Left colon (tissue), 2 donors: ENCODE measurements around the gene TSPAN31. TPM values are rescaled to one million over a fixed set of nuclear protein-coding genes. Genes with fewer than 3 reads are reported as not detected.
"Not testable (repeated sequence)": the region's sequence is repeated elsewhere in the genome, so short reads cannot be mapped to it uniquely, and the experiment has no call there.

Experiments used
- ATAC-seq: fragments of 200-7000 bp; cut with Tn5 transposase; one replicate; pipeline ENCODE4 v1.9.1; 2020; ENCODE audit warnings: mild to moderate bottlenecking, moderate library complexity
- DNase-seq, 2 donors: peaks; one replicate each; pipeline ENCODE4 v3.0.0-alpha.2; 2020
- intact Hi-C, 2 donors: fragments of 100-400 bp; cut with DNase I in 1 of 2; cut with micrococcal nuclease in 1 of 2; formaldehyde crosslinking; loops; one replicate each; pipeline versions ENCODE4 v1.11.2 to v1.14.0; 2022; cut with DNase I, micrococcal nuclease
- long read RNA-seq: library from polyadenylated mRNA; unstranded; transcript quantifications from one replicate; pipeline ENCODE4 v2.0.0, GENCODE V29; 2021
- total RNA-seq, 2 donors: library from RNA; stranded (reverse); fragmentation: NEBNext Ultra II Directional; extraction: Animal tissue kit (Norgen Biotek cat#: 25700); gene quantifications; one replicate each; pipeline ENCODE4 v1.2.1, GENCODE V29; 2021
- donor health status: DM: no; HTN: no; CAD: no.
- donor health status: DM: yes; HTN: yes; CAD: no.

The TSPAN31 gene
- total RNA-seq: 10 to 100 TPM; 28.9 to 40.6 TPM
- long read RNA-seq, transcript TSPAN31-201 (6 exons, 1,849 nt): major isoform, 57 of 91 reads
- long read RNA-seq, partial matches to known transcripts: 32 of 91 reads
- long read RNA-seq, other reads (novel, unspliced or antisense): 1 of 91 reads

GRCh38 chr12:57744777-57745484, at the start of gene TSPAN31:
TSPAN31 (plus strand) TSS chr12:57745039; CDS start chr12:57745155, 116 bp downstream.
- intact Hi-C loops: no loop called here
- peak; percentile 92 for ATAC-seq
- peak; percentile 98 to 99 for DNase-seq

DNA sequence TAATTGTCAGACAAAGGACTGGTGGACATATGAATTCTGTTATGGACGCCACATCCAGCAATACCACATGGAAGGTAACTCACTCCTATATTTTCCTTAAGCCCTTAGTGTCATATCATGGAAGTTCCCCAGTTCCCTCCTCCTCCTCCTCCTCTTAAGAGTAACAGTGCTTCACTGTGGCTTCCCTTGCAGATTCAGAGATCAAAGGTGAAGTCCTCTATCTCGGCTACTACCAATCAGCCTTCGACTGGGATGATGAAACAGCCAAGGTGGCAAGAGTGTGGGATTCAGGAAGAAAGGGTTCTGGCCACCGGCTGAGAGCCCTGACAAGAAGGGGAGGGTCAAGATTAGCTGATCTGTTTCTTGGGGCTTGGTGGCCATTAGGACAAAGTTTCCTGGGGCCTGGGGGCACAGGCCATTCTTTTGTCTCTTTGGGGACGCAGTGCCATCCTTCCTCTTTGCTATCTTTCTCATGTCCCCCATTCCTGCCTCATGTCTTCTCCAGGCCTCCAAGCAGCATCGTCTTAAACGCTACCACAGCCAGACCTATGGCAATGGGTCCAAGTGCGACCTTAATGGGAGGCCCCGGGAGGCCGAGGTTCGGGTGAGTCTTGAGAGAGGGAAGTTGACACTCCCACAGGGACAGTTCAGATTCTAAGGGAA, 48.9 kb upstream of the TSPAN31 start:
- intact Hi-C loops: no loop called here

DNA sequence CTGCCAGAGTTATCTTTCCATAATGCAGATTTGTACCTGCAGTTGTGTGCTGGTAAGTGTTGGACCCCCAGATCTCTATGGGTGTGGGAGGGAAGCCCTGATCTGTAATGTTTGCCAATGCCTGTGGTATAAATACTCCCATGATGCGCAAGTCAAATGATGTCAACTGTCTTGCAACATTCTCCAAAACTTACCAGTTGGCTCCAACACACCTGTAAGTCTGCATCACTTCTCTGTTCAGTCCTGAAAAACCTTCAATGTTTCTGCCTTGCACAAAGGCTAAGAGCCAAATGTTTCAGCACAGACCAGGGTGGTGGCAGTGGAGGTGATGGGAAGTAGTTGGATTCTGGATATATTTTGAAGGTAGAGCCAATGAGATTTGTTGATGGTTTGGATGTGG, 47.8 kb upstream of the TSPAN31 start:
- intact Hi-C loops: no loop called here

More for the DNA sequence above, 48.9 kb upstream of the TSPAN31 start:
- ATAC-seq (no peak), DNase-seq (no peak)

DNA sequence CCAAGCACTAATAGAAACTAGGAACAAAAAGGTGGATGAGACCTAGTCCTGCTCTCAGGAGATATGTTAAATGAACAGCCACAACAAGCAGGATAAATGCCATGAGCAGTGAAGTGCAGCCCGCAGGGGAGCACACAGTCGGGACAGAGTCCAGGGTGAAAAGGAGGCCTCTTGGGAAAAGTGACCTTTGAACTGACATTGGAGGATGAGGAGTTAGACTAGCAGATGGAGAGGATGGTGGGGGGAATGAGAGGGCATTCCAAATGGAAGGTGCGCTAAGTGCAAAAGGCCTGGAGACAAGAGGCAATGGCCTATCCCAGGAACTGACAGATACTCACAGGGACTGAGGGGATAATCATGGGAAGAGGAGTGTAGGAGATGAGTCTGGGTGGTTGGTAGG, 46.4 kb upstream of the TSPAN31 start:
- no peak for DNase-seq
- ATAC-seq: no peak
- intact Hi-C loops: no loop called here

More for the DNA sequence above, 47.8 kb upstream of the TSPAN31 start:
- no peak for DNase-seq
- no peak for ATAC-seq

DNA sequence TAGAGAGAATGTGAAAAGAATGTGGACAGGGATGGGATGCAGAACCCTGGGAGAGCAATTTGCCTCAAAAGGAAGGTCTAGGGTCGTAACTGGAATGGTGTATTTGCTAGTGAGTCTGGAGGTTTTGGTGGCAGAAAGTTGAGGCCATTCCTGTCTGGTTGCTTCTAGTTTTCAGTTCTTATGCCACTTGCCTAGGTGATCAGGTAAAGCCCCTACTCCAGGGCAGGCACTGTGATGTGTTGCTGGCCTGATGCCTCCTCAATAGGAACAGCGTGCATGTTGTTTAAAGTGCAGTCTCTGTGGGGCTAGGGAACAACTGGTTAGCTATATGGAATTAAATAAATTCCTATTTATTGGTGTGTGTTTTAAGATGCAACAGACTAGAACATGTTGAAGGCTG, 44.5 kb upstream of the TSPAN31 start:
- no peak for DNase-seq

DNA sequence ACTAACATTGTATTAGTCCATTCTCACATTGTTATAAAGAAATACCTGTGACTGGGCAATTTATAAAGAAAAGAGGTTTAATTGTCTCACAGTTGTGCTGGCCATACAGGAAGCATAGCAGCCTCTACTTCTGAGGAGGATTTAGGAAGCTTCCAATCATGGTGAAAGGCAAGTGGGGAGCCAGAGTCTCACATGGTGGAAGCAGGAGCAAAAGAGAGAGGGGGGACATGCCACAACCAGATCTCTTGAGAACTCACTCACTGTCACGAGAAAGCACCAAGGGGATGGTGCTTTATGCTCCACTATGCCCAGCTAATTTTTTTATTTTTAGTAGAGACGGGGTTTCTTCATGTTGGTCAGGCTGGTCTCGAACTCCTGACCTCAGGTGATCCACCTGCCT, 37.6 kb upstream of the TSPAN31 start:
- ATAC-seq (no peak), DNase-seq (no peak)

More for the DNA sequence above, 44.5 kb upstream of the TSPAN31 start:
- ATAC-seq: no peak
- intact Hi-C loops: no loop called here

DNA sequence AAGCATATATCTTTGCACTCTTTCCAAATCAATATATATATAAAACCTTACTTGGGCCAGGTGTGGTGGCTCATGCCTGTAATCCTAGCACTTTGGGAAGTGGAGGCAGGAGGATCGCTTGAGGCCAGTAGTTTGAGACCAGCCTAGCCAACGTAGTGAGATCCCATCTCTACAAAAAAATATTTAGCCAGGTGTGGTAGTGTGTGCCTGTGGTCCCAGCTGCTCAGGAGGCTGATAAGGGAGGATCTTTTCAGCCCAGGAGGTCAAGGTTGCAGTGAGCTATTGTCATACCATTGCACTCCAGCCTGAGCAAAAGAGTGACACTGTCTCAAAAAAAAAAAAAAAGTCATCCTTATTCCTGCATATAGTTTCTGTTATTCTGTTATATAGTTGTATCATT, 36.5 kb upstream of the TSPAN31 start:
- intact Hi-C loops: no loop called here
- DNase-seq (no peak), ATAC-seq (no peak)

More for the DNA sequence above, 37.6 kb upstream of the TSPAN31 start:
- intact Hi-C loops: no loop called here

GRCh38 chr12:57712701-57713100, 32.1 kb upstream of the TSPAN31 start:
- ATAC-seq (no peak), DNase-seq (no peak)
- intact Hi-C loops: no loop called here

- DNase-seq (no peak), ATAC-seq (no peak)
- intact Hi-C loops: no loop called here
These were observed 31.6 kb upstream of the TSPAN31 start for GRCh38 chr12:57713209-57713608.

DNA sequence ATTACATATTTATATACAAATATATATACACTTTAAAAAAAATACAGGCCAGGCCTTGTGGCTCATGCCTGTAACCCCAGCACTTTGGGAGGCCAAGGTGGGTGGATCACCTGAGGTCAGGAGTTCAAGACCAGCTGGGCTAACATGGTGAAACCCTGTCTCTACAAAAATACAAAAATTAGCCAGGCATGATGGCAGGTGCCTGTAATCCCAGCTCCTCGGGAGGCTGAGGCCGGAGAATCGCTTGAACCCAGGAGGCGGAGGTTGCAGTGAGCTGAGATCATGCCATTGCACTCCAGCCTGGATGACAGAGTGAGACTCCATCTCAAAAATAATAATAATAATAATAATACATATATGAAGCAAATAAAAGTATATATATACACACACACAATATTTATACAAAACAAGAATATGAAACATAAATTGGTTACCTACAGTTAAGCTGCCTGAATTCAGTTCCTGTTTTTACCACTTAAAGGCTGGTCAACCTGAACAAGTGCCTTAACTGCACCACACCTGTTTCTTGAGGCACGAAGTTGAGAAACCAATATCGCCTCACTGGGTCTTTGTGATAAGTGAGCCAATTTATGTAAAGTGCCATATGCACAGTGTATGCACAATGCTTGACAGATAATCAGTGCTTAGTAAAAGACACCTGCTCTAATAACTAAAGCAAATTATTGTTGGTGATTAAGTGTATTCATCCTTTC, 29.6 kb upstream of the TSPAN31 start:
- ATAC-seq, intact Hi-C loops, DNase-seq: not testable (repeated sequence)

GRCh38 chr12:57715786-57716185, 29.1 kb upstream of the TSPAN31 start:
- ATAC-seq (no peak), DNase-seq (no peak)
- intact Hi-C loops: no loop called here

DNA sequence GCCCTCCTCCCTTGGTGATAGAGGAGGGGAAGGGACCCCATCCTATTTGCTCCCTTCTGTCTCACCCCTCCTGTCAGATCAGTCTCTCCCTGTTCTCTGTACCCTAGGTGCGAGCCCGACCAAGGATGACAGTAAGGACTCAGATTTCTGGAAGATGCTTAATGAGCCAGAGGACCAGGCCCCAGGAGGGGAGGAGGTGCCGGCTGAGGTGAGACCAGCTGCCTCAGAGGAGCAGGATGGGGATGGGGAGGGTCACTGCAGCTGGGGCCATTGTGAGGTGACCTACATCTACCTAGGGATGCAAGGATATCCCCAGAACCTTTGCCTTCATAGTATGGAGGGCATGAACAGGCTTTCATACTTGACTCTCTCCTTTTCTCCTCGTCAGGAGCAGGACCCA, 28.5 kb upstream of the TSPAN31 start:
- ATAC-seq (no peak), DNase-seq (no peak)
- intact Hi-C loops: no loop called here

DNA sequence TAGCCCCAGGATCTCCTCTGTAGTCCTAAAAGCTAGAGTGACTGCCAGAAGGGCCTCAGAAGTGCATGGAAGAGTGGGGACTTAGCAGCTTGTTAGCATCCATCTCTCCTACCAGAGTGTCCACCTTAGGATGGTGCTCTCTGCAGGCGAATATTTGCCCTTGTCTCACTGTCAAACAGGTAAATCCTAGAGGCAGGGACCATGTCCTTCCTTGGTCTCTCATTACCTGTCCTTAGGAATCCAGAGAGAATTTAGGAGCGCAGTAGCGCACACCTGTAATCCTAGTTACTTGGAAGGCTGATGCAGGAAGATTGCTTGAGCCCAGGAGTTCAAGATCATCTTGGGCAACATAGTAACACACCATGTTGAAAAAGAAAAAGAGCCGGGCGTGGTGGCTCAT, 27.7 kb upstream of the TSPAN31 start:
- ATAC-seq: no peak
- no peak for DNase-seq
- intact Hi-C loops: no loop called here

DNA sequence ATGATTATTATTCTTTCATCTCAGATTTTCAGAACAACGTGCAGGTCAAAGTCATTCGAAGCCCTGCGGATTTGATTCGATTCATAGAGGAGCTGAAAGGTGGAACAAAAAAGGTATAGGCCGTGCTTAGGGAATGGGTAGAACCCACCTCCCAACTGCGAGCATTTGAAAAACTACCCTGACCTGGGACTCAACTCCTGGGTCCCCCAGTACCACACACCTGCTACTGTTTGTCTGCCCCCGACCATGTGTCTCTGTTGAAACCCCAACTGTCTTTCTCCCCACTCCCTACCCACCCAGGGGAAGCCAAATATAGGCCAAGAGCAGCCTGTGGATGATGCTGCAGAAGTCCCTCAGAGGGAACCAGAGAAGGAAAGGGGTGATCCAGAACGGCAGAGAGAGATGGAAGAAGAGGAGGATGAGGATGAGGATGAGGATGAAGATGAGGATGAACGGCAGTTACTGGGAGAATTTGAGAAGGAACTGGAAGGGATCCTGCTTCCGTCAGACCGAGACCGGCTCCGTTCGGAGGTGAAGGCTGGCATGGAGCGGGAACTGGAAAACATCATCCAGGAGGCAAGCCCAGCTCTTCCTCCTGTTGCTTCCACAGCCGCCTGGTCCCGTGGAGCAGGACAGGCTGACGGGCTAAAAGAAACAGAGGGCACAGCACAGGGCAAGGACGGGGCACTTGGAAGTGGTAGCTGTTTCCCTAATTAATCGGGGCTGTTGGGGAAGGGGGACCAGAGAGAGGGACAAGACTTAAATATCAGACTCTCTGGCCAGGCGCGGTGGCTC, 26.8 kb upstream of the TSPAN31 start:
- ATAC-seq (no peak), DNase-seq (no peak)
- intact Hi-C loops: no loop called here

- no peak for ATAC-seq
- no peak for DNase-seq
- intact Hi-C loops: no loop called here
These were observed 26.0 kb upstream of the TSPAN31 start for GRCh38 chr12:57718641-57719528.

DNA sequence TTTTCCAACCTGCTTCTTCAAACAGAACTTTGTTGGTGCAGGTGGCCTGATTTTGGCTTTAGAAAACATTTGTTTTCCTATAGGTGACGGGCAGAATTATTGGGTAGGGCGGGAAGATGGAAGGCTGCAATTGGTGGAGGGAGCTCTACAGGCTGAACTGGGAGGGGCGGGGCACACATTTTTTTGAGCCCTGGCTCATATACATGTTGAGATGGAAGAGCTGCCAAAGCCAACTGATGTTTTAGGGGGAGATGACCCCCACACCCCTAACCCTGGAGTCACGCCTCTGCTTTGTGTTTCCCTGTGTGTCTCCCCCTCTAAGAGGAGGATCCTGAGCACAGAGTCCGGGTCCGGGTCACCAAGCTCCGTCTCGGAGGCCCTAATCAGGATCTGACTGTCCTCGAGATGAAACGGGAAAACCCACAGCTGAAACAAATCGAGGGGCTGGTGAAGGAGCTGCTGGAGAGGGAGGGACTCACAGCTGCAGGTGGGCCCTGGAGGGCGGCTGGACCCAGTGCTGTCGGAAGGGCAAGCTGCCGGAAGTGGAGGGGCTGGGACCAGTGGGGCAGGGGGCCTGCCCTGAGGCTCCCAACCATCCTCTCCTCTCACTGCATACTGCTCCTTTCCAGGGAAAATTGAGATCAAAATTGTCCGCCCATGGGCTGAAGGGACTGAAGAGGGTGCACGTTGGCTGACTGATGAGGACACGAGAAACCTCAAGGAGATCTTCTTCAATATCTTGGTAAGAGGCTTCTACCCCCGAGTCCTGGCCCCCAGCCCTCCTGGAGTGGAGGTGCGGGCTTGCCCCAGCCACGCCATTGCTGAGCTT, 24.8 kb upstream of the TSPAN31 start:
- intact Hi-C loops: no loop called here
- DNase-seq (no peak), ATAC-seq (no peak)
